ENCODE results near the gene PKN1.

Gene PKN1

GRCh38 chr19:14479309-14479974 lies 46.3 kb downstream of the PKN1 start:
- no peak for DNase-seq (ENCODE audit: low read depth, low spot score)
- Histone ChIP-seq H3K9me3 (ENCODE audit: low read depth, low read length) (no peaks in the 10 kb centered on the region), H3K4me3 (no peak overlapping the region), H3K9ac (ENCODE audit: insufficient read length) (no peak overlapping the region), H3K36me3 (ENCODE audit: insufficient read depth, low read length) (peaks cover 8% of the 10 kb centered on the region), H3K27ac (no peak overlapping the region)
- no peak for TF ChIP-seq EZH2 (IDR thresholded peaks at IDR 0.05)
- TF ChIP-seq POLR2AphosphoS5 (IDR thresholded peaks at IDR 0.05; ENCODE audit: borderline replicate concordance, low read depth, low read length): no peak
- no peak for TF ChIP-seq FOXP2 (optimal IDR thresholded peaks at IDR 0.05; ENCODE audit: control extremely low read depth, extremely low read length, insufficient read depth)

DNA sequence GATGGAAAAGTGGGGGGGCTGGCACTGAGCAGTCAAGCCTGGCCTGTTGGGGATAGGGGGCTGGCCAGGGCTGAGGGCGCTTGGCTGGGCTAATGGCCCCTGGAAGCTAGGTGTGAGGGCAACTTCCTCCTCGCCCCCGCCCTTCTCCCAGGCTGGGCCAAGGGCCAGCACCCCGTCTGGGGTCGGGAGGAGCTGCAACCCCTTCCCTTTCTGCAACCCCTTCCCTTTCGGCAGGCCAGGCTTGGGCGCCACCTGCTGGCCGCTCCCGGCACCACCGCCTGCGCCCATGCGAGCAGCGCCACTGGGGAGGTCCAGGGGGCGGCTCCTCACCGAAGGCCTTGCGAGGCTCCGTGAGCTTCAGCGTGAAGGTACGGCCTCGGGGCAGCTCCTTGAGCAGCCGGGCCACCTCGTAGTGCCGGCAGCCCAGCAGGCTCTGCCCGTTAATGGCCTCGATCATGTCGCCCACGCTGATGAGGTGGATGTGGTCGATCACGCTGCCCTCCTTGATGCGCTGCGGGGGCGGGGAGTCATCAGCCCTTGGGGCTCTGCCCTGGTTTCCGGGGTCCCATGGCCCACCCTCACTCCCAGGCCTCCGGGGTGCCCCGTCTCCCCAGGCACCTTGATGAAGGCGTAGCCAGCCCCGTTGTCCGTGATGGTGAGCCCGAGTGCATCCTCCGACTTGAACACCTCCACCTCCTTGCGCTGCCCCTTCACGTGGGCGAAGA lies 47.0 kb downstream of the PKN1 start:
- H3K36me3 ChIP-seq (ENCODE audit: insufficient read depth, low read length): peaks cover 8% of the 10 kb centered on the region

DNA sequence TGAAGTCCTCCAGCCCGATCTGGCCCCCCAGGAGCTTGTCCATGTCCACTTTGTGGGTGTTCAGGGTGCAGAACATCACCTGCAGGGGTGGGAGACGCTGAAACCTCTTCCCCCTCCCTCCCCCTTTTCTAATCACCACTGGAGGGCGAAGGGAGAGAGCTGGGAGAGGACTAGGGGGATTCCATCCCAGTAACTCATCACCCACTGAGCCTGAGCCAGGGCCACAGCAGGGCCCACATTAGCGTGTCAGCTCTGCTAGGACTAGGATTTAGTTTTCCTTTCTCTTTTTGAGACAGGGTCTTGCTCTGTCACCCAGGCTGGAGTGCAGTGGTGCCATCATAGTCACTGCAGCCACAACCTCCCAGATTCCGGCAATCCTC lies 47.6 kb downstream of the PKN1 start:
- DNase-seq (ENCODE audit: low read depth, low spot score): no peak
- Histone ChIP-seq H3K9me3 (ENCODE audit: low read depth, low read length) (no peaks in the 10 kb centered on the region), H3K4me3 (no peak overlapping the region), H3K27ac (no peak overlapping the region), H3K9ac (ENCODE audit: insufficient read length) (no peak overlapping the region), H3K36me3 (ENCODE audit: insufficient read depth, low read length) (peaks cover 8% of the 10 kb centered on the region)
- no peak for TF ChIP-seq POLR2AphosphoS5 (IDR thresholded peaks at IDR 0.05; ENCODE audit: borderline replicate concordance, low read depth, low read length)
- no peak for TF ChIP-seq FOXP2 (optimal IDR thresholded peaks at IDR 0.05; ENCODE audit: control extremely low read depth, extremely low read length, insufficient read depth)
- TF ChIP-seq EZH2 (IDR thresholded peaks at IDR 0.05): no peak

More for the DNA sequence above, 47.0 kb downstream of the PKN1 start:
- Histone ChIP-seq H3K4me3 (no peak overlapping the region), H3K27ac (no peak overlapping the region), H3K9ac (ENCODE audit: insufficient read length) (no peak overlapping the region), H3K9me3 (ENCODE audit: low read depth, low read length) (no peaks in the 10 kb centered on the region)
- TF ChIP-seq EZH2 (IDR thresholded peaks at IDR 0.05) (no peak), POLR2AphosphoS5 (IDR thresholded peaks at IDR 0.05; ENCODE audit: borderline replicate concordance, low read depth, low read length) (no peak), FOXP2 (optimal IDR thresholded peaks at IDR 0.05; ENCODE audit: control extremely low read depth, extremely low read length, insufficient read depth) (no peak)
- no peak for DNase-seq (ENCODE audit: low read depth, low spot score)

GRCh38 chr19:14482172-14482941 lies 49.3 kb downstream of the PKN1 start:
- H3K27ac ChIP-seq: no peak overlapping the region
- no peak for TF ChIP-seq FOXP2 (optimal IDR thresholded peaks at IDR 0.05; ENCODE audit: control extremely low read depth, extremely low read length, insufficient read depth)
- no peak for TF ChIP-seq POLR2AphosphoS5 (IDR thresholded peaks at IDR 0.05; ENCODE audit: borderline replicate concordance, low read depth, low read length)
- TF ChIP-seq EZH2 (IDR thresholded peaks at IDR 0.05): no peak
- H3K36me3 ChIP-seq (ENCODE audit: insufficient read depth, low read length): peaks cover 8% of the 10 kb centered on the region
- no peak overlapping the region for H3K4me3 ChIP-seq
- DNase-seq (ENCODE audit: low read depth, low spot score): no peak
- no peaks in the 10 kb centered on the region for H3K9me3 ChIP-seq (ENCODE audit: low read depth, low read length)
- no peak overlapping the region for H3K9ac ChIP-seq (ENCODE audit: insufficient read length)

- H3K27ac ChIP-seq: no peak overlapping the region
- peaks cover 10% of the 10 kb centered on the region; the same call in 1 of the 2 replicates for H3K36me3 ChIP-seq (ENCODE audit: insufficient read depth, low read length)
- DNase-seq (ENCODE audit: low read depth, low spot score): no peak
- no peak for TF ChIP-seq EZH2 (IDR thresholded peaks at IDR 0.05)
- TF ChIP-seq FOXP2 (optimal IDR thresholded peaks at IDR 0.05; ENCODE audit: control extremely low read depth, extremely low read length, insufficient read depth): no peak
- no peak for TF ChIP-seq POLR2AphosphoS5 (IDR thresholded peaks at IDR 0.05; ENCODE audit: borderline replicate concordance, low read depth, low read length)
- H3K9ac ChIP-seq (ENCODE audit: insufficient read length): no peak overlapping the region
- H3K9me3 ChIP-seq (ENCODE audit: low read depth, low read length): no peaks in the 10 kb centered on the region
- no peak overlapping the region for H3K4me3 ChIP-seq
These were observed 54.4 kb downstream of the PKN1 start for GRCh38 chr19:14487370-14488125.

DNA sequence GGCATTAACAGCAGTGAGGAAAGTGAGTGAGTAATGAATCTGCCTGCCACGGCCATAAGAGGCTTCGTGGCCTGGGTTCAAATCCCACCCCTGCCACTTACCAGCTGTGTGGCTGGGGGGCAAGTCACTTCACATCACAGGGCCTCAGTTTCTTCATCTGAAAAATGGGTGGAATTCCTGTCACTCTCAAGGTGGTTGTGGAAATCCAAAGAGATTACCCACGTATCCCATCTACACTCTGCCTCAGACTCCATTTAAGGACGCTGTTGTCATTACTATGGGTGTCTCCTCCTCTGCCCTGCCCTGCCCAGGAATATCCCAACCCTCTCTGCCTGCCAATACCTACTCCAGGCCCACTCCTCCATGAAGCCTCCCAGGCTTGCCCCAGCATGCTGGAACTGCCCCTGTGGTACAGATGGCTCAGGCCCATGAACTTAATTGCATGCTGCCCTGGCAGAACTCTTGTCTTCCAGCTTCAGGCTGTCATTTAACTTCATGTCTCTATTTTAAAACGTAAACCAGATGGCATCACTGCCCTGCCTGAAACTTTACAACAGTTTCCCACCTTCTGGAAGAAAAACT lies 59.7 kb downstream of the PKN1 start:
- Histone ChIP-seq H3K4me3 (no peak overlapping the region), H3K9ac (ENCODE audit: insufficient read length) (no peak overlapping the region), H3K36me3 (ENCODE audit: insufficient read depth, low read length) (peaks cover 10% of the 10 kb centered on the region; the same call in 1 of the 2 replicates), H3K27ac (no peak overlapping the region), H3K9me3 (ENCODE audit: low read depth, low read length) (no peaks in the 10 kb centered on the region)
- no peak for DNase-seq (ENCODE audit: low read depth, low spot score)
- no peak for TF ChIP-seq POLR2AphosphoS5 (IDR thresholded peaks at IDR 0.05; ENCODE audit: borderline replicate concordance, low read depth, low read length)

- Histone ChIP-seq H3K9ac (ENCODE audit: insufficient read length) (no peak overlapping the region), H3K36me3 (ENCODE audit: insufficient read depth, low read length) (peaks cover 6% of the 10 kb centered on the region; the same call in 1 of the 2 replicates), H3K27ac (no peak overlapping the region), H3K4me3 (peak overlapping the region; percentile 79), H3K9me3 (ENCODE audit: low read depth, low read length) (no peaks in the 10 kb centered on the region)
- no peak for TF ChIP-seq POLR2AphosphoS5 (IDR thresholded peaks at IDR 0.05; ENCODE audit: borderline replicate concordance, low read depth, low read length)
- TF ChIP-seq EZH2 (IDR thresholded peaks at IDR 0.05): no peak
- no peak for TF ChIP-seq FOXP2 (optimal IDR thresholded peaks at IDR 0.05; ENCODE audit: control extremely low read depth, extremely low read length, insufficient read depth)
- no peak for DNase-seq (ENCODE audit: low read depth, low spot score)
These were observed 61.3 kb downstream of the PKN1 start for GRCh38 chr19:14494411-14494810.

Measured in SK-N-MC (cell line).